Measurements from ENCODE around the gene SDHAF1.

SDHAF1 gene

DNA sequence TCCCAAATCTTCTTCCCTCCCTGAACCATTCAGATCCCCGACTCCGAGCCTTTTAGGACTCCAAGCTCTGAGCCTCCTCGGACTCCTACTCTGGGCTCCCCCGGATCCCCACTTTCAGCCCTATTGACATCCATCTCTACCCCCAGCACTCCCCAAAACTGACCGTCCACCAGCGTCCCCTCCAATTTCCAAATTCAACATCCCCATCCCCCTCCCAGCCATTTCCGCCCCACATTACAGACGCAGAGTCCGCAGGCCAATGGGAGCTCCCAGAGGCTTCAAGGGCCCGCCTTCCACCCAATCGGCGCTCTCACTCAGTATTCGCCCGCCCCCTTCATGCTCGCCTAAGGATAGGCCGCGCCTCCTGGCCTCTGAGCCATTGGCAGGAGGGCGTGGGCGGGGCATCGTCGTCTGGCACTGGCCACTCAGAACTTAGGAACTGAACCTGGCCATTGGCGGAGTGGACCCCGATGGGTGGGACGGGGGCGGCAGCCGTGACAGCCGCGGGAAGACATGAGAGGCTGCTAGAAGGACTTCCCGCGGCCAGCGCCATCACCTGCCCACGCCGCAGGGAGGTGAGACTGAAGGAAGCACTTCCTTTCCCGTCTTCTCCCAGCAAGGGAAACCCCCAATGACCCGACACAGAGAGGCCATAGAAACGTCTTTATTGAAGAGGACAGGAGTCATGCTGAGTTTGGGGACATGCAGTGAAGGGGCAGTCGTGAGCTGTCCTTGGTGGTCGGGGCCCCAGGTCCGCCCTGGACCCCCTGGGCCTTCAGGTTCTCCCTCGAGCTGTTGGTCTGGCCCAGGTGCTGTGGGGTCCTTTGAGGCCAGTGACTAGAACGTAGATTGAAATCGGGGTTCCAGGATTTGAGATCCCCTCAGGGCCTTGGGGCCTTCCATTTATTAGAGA is 19.3 kb downstream of the SDHAF1 start, which contains the start of gene ALKBH6:
TSS of gene ALKBH6 (minus strand) at position 202 of the 913 bp plus-strand sequence. CDS start 816 bp downstream, outside the sequence.
- peak within 1 kb of the TSS; percentile 92 for H3K9ac ChIP-seq (ENCODE audit: low read depth, low read length)
- peak within 1 kb of the TSS; percentile 90 for H3K27ac ChIP-seq (ENCODE audit: low read length)
- peaks cover 21% of the 10 kb centered on the region; the same call in 1 of the 2 replicates for H3K36me3 ChIP-seq (ENCODE audit: insufficient read depth, low read length)
- TF ChIP-seq, protein P1, sequence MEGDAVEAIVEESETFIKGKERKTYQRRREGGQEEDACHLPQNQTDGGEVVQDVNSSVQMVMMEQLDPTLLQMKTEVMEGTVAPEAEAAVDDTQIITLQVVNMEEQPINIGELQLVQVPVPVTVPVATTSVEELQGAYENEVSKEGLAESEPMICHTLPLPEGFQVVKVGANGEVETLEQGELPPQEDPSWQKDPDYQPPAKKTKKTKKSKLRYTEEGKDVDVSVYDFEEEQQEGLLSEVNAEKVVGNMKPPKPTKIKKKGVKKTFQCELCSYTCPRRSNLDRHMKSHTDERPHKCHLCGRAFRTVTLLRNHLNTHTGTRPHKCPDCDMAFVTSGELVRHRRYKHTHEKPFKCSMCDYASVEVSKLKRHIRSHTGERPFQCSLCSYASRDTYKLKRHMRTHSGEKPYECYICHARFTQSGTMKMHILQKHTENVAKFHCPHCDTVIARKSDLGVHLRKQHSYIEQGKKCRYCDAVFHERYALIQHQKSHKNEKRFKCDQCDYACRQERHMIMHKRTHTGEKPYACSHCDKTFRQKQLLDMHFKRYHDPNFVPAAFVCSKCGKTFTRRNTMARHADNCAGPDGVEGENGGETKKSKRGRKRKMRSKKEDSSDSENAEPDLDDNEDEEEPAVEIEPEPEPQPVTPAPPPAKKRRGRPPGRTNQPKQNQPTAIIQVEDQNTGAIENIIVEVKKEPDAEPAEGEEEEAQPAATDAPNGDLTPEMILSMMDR (IDR thresholded peaks at IDR 0.05; ENCODE audit: borderline replicate concordance, extremely low read depth, low read length, poor library complexity, severe bottlenecking) = peak; percentile 24
- no peak for TF ChIP-seq EZH2 (IDR thresholded peaks at IDR 0.05; ENCODE audit: borderline replicate concordance, low read depth, low read length, severe bottlenecking)
- ATAC-seq (ENCODE audit: insufficient read depth, low read depth) (peak; percentile 98), DNase-seq (peak; percentile 100)
- H3K4me1 ChIP-seq (ENCODE audit: insufficient read depth, low read length) = peaks cover 28% of the 10 kb centered on the region
- H3K4me3 ChIP-seq (ENCODE audit: low read depth in 1 of 2, low read length in 2 of 2) = peak within 1 kb of the TSS; percentile 67 to 96
- peak within 1 kb of the TSS; percentile 96 for H3K4me2 ChIP-seq (ENCODE audit: insufficient read depth, low read length)
- peak within 1 kb of the TSS; percentile 97 for H2AFZ ChIP-seq (ENCODE audit: low read depth, low read length)
- H3K9me3 ChIP-seq (ENCODE audit: insufficient read depth, low read length, severe bottlenecking) = no peaks in the 10 kb centered on the region
- no peaks in the 10 kb centered on the region for H4K20me1 ChIP-seq (ENCODE audit: insufficient read depth, low read length)
- H3K79me2 ChIP-seq (ENCODE audit: insufficient read depth, low read length) = peaks cover 36% of the 10 kb centered on the region
- H3K27me3 ChIP-seq (ENCODE audit: insufficient read depth, low read length, poor library complexity) = no peaks in the 10 kb centered on the region

DNA sequence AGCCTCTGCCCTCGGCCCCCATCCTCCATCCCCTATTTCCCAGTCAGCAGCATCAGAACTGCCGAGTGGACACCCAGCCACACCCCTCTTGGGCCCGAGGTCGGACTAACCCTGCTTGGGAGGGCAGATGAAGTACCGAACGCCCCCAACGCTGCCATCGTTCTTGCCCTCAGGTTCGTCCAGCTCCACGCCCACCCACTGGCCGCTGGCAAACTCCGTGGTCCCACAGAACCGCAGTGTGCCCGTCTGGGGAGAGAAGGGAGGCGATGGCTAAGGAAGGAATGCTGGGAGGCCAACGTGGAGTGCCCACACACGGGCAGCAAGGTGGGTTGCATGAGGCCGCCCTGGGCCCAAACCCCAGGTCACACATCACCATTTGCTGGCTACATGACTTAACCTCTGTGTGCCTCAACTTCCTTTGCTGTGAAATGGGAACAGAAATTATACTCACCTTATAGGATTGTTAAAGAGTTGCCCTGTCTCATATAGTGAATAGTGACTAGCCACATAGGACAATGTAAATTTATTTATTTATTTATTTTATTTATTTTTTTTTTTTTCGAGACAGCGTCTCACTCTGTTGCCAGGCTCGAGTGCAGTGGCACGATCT is 24.2 kb downstream of the SDHAF1 start:
- Histone ChIP-seq H3K27me3 (ENCODE audit: insufficient read depth, low read length, poor library complexity) (no peaks in the 10 kb centered on the region), H3K9ac (ENCODE audit: low read depth, low read length) (no peak overlapping the region), H3K36me3 (ENCODE audit: insufficient read depth, low read length) (peaks cover 53% of the 10 kb centered on the region), H3K4me3 (ENCODE audit: low read depth in 1 of 2, low read length in 2 of 2) (no peak overlapping the region), H3K9me3 (ENCODE audit: insufficient read depth, low read length, severe bottlenecking) (no peaks in the 10 kb centered on the region), H3K4me2 (ENCODE audit: insufficient read depth, low read length) (no peak overlapping the region), H3K4me1 (ENCODE audit: insufficient read depth, low read length) (peaks cover 15% of the 10 kb centered on the region), H2AFZ (ENCODE audit: low read depth, low read length) (no peak overlapping the region), H3K79me2 (ENCODE audit: insufficient read depth, low read length) (peaks cover 22% of the 10 kb centered on the region), H4K20me1 (ENCODE audit: insufficient read depth, low read length) (no peaks in the 10 kb centered on the region), H3K27ac (ENCODE audit: low read length) (no peak overlapping the region)
- TF ChIP-seq, protein P1 (IDR thresholded peaks at IDR 0.05; ENCODE audit: borderline replicate concordance, extremely low read depth, low read length, poor library complexity, severe bottlenecking) = no peak
- TF ChIP-seq EZH2 (IDR thresholded peaks at IDR 0.05; ENCODE audit: borderline replicate concordance, low read depth, low read length, severe bottlenecking) = no peak
- ATAC-seq (ENCODE audit: insufficient read depth, low read depth) (no peak), DNase-seq (no peak)

DNA sequence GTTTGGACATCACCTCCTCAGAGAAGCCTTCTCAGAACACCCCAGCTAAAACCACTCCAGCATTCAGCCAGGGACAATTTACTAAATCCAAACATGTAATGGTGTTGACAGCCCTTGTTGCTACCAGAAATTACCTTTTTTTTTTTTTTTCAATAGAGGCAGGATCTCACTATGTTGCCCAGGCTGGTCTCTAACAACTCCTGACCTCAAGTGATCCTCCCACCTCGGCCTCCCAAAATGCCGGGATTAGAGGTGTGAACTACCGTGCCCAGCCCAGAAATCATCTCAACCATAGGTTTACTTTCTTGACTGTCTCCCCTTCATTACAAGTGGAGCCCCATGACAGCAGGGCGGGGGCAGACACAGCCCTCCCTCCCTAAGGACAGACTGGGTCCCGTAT is 28.4 kb downstream of the SDHAF1 start:
- Histone ChIP-seq H2AFZ (ENCODE audit: low read depth, low read length) (no peak overlapping the region), H3K9me3 (ENCODE audit: insufficient read depth, low read length, severe bottlenecking) (no peaks in the 10 kb centered on the region), H3K27ac (ENCODE audit: low read length) (no peak overlapping the region), H3K36me3 (ENCODE audit: insufficient read depth, low read length) (peaks cover 63% of the 10 kb centered on the region), H3K4me2 (ENCODE audit: insufficient read depth, low read length) (no peak overlapping the region), H3K4me3 (ENCODE audit: low read depth in 1 of 2, low read length in 2 of 2) (no peak overlapping the region), H4K20me1 (ENCODE audit: insufficient read depth, low read length) (no peaks in the 10 kb centered on the region; the same call in 1 of the 2 replicates), H3K9ac (ENCODE audit: low read depth, low read length) (no peak overlapping the region), H3K27me3 (ENCODE audit: insufficient read depth, low read length, poor library complexity) (no peaks in the 10 kb centered on the region), H3K79me2 (ENCODE audit: insufficient read depth, low read length) (no peaks in the 10 kb centered on the region), H3K4me1 (ENCODE audit: insufficient read depth, low read length) (no peaks in the 10 kb centered on the region)
- DNase-seq = no peak
- ATAC-seq (ENCODE audit: insufficient read depth, low read depth) = no peak
- TF ChIP-seq EZH2 (IDR thresholded peaks at IDR 0.05; ENCODE audit: borderline replicate concordance, low read depth, low read length, severe bottlenecking) = no peak
- TF ChIP-seq, protein P1 (IDR thresholded peaks at IDR 0.05; ENCODE audit: borderline replicate concordance, extremely low read depth, low read length, poor library complexity, severe bottlenecking) = no peak
